ENCODE results near the gene GNG2.

DNA sequence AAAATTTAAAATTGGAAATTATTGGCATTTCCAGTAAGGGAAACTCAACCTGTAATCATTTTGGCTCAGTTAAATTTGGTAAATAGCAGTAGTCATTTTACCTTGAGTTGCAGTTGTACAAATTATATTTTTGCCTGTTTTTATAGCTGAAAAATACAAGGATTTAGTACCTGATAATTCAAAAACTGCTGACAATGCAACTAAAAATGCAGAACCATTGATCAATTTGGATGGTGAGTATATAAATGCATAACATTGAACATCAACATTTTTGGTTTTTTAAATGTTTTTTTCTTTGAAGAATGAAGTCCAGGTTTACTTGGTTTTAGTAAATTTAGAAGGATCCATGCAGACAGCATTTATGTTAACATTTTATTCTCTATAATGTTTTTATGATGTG, 137.9 kb downstream of the GNG2 start:
- no peak for TF ChIP-seq ZNF668 (CRISPR knock-in tag; IDR thresholded peaks at IDR 0.05)
- TF ChIP-seq, protein P1, sequence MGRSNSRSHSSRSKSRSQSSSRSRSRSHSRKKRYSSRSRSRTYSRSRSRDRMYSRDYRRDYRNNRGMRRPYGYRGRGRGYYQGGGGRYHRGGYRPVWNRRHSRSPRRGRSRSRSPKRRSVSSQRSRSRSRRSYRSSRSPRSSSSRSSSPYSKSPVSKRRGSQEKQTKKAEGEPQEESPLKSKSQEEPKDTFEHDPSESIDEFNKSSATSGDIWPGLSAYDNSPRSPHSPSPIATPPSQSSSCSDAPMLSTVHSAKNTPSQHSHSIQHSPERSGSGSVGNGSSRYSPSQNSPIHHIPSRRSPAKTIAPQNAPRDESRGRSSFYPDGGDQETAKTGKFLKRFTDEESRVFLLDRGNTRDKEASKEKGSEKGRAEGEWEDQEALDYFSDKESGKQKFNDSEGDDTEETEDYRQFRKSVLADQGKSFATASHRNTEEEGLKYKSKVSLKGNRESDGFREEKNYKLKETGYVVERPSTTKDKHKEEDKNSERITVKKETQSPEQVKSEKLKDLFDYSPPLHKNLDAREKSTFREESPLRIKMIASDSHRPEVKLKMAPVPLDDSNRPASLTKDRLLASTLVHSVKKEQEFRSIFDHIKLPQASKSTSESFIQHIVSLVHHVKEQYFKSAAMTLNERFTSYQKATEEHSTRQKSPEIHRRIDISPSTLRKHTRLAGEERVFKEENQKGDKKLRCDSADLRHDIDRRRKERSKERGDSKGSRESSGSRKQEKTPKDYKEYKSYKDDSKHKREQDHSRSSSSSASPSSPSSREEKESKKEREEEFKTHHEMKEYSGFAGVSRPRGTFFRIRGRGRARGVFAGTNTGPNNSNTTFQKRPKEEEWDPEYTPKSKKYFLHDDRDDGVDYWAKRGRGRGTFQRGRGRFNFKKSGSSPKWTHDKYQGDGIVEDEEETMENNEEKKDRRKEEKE (IDR thresholded peaks at IDR 0.05; ENCODE audit: borderline replicate concordance in 1 of 2, control insufficient read depth in 1 of 2, low read depth in 2 of 2, low read length in 1 of 2): no peak
